HL-60 (cell line): Measurements from ENCODE around the gene EYS.

Experiments
- DNase-seq, 2 experiments: peaks; one replicate each; pipeline ENCODE4 v3.0.0-alpha.2; 2010 to 2020; ENCODE audit warnings: low read depth in 1 of 2, low spot score in 1 of 2
- H3K27ac ChIP-seq: fragments of 250-450 bp; sonication (Bioruptor Pico); replicated peaks from 2 replicates; pipeline ENCODE4 v1.5.1; 2020; ENCODE audit warnings: mild to moderate bottlenecking, moderate library complexity
- H3K27me3 ChIP-seq: fragments of 250-450 bp; sonication (Bioruptor Pico); 2 replicates; pipeline ENCODE4 v1.5.1; 2021; ENCODE audit warnings: mild to moderate bottlenecking, moderate library complexity; ENCODE audit not compliant: insufficient read depth, poor library complexity, severe bottlenecking
- H3K4me3 ChIP-seq: replicated peaks from 2 replicates; pipeline ENCODE4 v1.5.1; 2011; ENCODE audit warnings: mild to moderate bottlenecking, control low read depth, low read length; ENCODE audit not compliant: insufficient read depth
- CTCF ChIP-seq: IDR thresholded peaks from one replicate; pipeline ENCODE4 v1.5.1; 2011; ENCODE audit warnings: low read length, control low read depth, inconsistent platforms; ENCODE audit not compliant: insufficient read depth
- GABPA ChIP-seq: IDR thresholded peaks from 2 replicates; pipeline ENCODE4 v1.6.1; 2012; ENCODE audit warnings: low read depth
- POLR2AphosphoS5 ChIP-seq: IDR thresholded peaks from 2 replicates; pipeline ENCODE4 v1.6.1; 2012; ENCODE audit warnings: low read depth
- REST ChIP-seq: IDR thresholded peaks from 2 replicates; pipeline ENCODE4 v1.6.1; 2012; ENCODE audit warnings: low read depth; ENCODE audit not compliant: insufficient replicate concordance
- SPI1 ChIP-seq: IDR thresholded peaks from 2 replicates; pipeline ENCODE4 v1.6.1; 2012; ENCODE audit warnings: low read depth, mild to moderate bottlenecking, borderline replicate concordance

EYS gene

GRCh38 chr6:63945987-63946386 is 1761.0 kb downstream of the EYS start:
- no peak overlapping the region for H3K4me3 ChIP-seq
- H3K27ac ChIP-seq: no peak overlapping the region
- no peaks in the 10 kb centered on the region for H3K27me3 ChIP-seq
- DNase-seq: no peak
- TF ChIP-seq POLR2AphosphoS5 (no peak), REST (no peak), SPI1 (no peak), CTCF (no peak), GABPA (no peak)

GRCh38 chr6:63943826-63944225 is 1763.2 kb downstream of the EYS start:
- Histone ChIP-seq H3K27me3 (no peaks in the 10 kb centered on the region), H3K4me3 (no peak overlapping the region), H3K27ac (no peak overlapping the region)
- no peak for DNase-seq
- TF ChIP-seq REST (no peak), POLR2AphosphoS5 (no peak), SPI1 (no peak), CTCF (no peak), GABPA (no peak)

- no peak for TF ChIP-seq REST
- no peak for TF ChIP-seq POLR2AphosphoS5
- no peak for TF ChIP-seq SPI1
- no peak for TF ChIP-seq CTCF
- TF ChIP-seq GABPA: no peak
- H3K27me3 ChIP-seq: no peaks in the 10 kb centered on the region
- no peak overlapping the region for H3K4me3 ChIP-seq
- no peak for DNase-seq
- no peak overlapping the region for H3K27ac ChIP-seq
These were observed 1765.1 kb downstream of the EYS start for GRCh38 chr6:63941747-63942470.
